HG02642 (cell line): ENCODE results near the gene GPC3.
"Not testable (repeated sequence)": the region's sequence is repeated elsewhere in the genome, so short reads cannot be mapped to it uniquely, and the experiment has no call there.

ENCODE experiments used
- ATAC-seq: cut with Tn5 transposase; IDR thresholded peaks from one replicate; pipeline ENCODE4 v1.9.1; 2021; ENCODE audit warnings: mild to moderate bottlenecking; ENCODE audit not compliant: unreplicated experiment, poor library complexity

GPC3 gene

GRCh38 chrX:133634416-133634815 lies 351.0 kb downstream of the GPC3 start:
- ATAC-seq, result no peak

GRCh38 chrX:133633950-133634349 lies 351.4 kb downstream of the GPC3 start:
- ATAC-seq, result no peak

DNA sequence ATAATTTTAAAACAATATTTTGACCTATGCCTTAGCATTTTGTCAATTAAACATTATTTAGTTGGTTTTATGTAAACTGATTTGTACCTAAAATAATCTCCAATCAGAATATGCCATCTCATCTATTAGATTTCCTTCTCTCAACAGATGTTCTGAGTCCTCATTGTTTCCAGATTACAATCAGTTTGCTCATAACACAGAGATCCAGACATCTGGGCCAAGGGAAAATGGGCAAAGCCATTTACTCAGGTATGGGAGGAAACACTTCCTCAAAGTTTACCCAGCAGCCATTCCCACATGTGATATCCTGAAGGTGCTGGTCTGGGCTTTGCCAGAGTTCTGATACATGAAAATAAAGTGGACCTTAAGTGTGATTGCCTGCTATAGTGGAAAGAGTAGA lies 352.2 kb downstream of the GPC3 start:
- ATAC-seq, result no peak

DNA sequence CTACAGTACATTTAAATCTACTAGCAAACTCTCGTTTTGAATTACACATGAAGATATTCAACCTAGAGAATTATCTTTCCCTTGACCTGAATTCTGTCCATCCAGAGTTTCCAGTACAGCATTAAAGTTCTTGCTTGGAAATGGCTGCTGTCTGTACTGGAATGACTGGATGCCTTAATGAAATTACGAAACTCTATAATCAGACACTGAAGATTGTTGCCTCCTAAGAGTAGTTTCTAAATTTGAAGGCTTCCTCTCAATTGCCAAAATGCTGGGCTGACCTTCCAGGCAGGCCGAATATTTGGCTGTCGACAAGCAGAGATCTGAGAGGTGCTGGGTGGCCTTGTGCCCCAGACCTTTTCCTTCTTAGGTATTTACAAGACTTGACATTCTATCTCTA lies 355.0 kb downstream of the GPC3 start:
- ATAC-seq, result no peak

DNA sequence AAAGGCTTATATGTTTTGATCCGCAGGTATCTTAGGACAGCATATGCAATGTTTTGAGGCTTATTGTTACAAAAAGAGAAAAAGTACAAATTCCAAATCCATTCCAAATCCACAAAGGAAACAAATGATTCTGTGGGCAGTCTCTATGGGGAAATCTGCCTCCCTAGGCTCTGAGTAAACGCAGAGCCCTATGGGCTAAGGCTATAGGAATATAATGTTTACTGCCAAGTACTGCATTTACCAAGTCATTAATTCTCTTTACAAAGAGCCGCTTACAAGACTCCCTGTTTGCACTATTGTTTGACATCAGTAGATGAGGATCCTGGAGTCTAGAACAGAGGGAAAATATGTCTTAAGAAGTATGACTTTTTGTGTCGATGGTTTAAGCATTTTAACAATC lies 357.7 kb downstream of the GPC3 start:
- no peak for ATAC-seq

GRCh38 chrX:133621384-133621783 lies 364.0 kb downstream of the GPC3 start:
- ATAC-seq, result not testable (repeated sequence)

DNA sequence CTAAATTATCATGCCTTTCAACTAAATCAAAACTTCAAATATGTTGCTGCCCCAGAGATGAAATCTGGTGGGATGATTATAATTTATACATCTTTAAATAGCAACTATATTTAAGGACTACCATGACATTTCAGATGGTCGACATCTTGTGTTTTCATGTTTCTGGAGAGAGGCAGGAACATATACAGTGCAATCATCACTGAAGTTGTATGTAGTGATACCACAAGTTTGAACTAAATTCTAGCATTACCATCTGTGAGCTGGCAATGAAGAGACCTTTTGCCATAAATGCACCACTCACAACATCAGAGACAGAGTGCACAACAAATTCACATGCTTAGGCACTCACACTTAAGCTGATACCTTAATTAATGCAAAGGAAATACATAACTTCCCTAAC lies 373.7 kb downstream of the GPC3 start:
- no peak for ATAC-seq

DNA sequence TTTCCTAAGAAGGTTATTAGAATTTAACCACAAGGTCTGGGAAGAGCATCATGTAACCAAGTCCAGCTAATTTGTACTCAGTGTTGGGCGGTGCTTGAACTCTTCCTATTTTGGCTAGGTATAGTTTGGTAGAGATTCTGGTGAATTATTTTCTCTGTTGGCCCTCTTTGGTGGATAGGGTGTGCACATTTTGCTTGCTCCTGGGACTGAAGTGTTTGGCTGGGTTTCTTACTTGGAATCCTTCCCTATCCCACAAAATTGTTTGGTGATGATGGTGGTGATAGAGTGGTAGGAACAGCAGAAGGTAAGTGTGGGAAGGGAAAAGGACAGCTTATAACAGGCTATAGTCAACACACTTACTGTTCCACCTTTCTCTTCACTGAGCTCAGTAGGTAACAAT lies 375.3 kb downstream of the GPC3 start:
- ATAC-seq, result no peak

DNA sequence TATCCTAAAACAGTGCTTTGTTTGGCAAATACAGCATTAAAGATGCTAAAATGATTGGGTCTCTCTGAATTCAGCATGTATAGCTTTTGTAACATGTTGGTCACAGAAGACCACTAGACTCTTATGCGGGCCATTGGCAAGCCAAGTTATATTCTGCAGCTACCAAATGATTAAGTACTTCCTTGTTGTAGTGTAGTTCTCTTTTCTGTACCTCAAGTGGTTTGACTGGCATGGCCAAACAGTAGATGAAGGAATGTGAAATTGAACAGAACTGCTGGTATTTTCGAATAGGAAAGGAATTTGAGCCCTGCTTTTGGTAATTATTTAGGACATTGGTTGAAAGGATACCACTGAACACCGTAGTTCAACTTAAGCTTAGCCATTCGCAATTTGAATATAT lies 376.2 kb downstream of the GPC3 start:
- ATAC-seq, result no peak

DNA sequence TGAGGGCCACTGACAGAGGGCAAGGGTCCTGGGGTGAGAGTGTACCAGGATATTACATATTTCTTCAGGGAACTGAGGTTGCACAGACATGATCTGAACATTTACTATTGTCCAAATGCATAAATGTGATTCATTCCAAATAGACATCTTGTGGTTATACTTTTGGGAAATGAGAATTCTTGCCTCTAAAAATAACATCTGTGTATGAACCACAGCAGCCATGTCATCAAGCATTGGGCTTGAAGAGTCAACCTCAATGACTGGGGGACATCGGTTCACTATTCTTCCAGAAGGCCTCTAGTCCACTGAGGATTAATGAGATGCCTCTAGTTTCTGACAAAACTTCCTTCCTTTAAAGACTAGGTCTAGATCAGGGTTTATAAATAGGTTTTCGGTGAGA lies 377.0 kb downstream of the GPC3 start:
- ATAC-seq, result no peak

GRCh38 chrX:133607419-133608348 lies 377.7 kb downstream of the GPC3 start:
- ATAC-seq, result no peak

DNA sequence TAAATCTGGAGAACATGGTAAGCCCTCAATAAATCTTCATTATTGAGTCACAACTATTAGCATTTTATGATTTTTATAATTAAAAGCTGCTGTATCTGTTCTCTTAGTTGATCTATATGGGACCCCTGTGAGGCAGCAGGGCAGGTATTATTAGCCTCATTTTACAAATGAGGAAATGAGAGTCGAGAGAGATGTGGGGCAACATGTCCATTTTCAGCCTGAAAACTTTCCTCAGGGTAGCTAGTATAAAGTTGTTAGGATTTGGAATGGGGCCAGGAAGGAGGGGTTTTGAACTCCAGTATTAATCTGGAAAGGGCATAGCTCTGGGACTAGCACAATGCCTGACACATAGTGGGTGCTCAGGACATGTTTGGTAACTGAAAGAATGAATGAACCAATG lies 378.4 kb downstream of the GPC3 start:
- no peak for ATAC-seq

DNA sequence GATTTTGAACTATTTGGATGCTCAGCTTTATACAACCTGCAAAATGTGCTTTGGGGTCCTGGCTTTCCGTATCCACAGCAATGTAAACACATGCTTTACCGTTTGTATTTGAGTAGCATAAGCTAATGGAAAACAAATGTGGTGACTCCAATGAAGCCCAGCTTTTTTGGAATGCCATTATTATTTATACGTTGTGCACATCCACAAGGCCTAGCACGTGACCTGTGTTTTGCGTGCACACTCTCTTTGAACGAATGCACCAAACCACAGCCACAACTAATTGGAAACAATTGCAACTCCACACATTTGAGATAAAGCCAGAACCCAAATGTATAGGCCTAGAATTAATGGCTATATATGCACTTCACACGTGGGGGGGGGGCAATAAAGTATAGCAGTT lies 380.6 kb downstream of the GPC3 start:
- ATAC-seq, result no peak

DNA sequence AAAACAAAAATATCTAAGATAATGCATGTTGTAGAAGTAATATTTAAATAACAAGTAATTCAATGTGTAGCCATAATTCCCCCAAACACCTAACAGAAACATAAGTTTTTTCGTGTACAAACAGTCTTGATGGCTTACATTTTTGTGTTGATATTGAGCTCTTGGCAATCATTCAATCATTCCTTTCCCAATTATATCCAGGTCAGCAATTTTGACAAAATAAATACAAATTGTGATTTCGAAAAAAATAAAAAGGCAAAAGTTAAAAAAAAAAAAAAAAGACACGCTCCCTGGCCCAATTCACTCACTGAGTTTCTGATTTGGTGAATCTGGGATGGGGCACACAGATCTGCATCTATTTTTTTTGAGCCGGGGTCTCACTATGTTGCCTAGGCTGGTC lies 382.5 kb downstream of the GPC3 start:
- no peak for ATAC-seq

DNA sequence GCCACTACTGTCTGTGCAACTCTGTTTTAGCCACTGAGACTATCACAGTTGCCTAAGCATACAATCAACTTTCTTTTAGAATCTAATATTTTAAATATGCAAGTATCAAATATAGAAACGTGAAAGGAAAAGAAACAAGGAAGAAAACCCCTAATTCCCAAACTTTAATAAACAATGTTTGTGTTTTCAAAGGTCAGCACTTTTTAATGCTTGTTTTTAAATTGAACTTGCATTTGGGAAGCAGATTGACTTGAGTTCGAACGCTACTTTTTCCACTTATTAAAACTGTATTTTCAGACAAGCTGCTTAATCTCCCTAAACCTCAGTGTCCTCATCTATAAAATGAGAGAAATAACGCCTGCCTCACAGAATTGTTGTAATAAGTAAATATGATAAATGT lies 384.3 kb downstream of the GPC3 start:
- ATAC-seq, result no peak

DNA sequence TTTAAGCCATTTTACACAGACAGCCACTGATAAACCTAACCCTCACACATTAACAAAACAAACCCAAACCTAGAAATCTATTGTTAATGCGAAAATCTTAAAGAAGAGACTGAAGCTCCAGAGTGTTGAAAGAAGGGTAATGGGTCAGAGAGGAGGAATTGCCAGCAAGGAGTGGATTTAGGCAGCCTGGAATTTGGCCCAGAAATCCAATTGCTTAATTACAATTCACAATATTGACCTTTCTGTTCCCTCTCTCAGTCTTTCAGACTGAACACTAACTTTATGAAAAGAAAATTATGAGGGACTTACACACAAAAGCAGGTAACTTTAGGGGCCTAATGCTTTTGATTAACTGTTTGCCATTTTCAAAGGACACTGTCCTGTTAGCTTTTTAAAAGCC lies 384.9 kb downstream of the GPC3 start:
- ATAC-seq, result no peak

GRCh38 chrX:133598601-133599335 lies 386.6 kb downstream of the GPC3 start:
- ATAC-seq, result no peak

DNA sequence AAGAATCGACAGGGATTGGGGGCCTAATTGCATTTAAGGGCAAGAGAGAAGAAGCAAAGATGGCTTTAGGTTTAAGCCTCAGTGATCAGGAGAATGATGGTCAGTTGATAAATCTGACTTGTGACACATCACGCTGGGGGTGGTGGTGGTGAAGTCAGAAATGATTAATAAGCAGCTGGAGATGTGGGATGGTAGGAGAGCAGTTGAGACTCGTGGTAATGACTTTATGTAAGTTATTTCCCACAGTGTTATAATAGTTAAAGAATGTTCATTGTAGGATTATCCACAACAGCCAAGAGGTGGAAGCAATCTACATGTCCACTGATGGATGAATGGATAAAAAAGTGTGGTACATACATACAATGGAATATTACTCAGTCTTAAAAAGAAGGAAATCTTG lies 391.2 kb downstream of the GPC3 start:
- ATAC-seq, result no peak

GRCh38 chrX:133593531-133593930 lies 391.9 kb downstream of the GPC3 start:
- no peak for ATAC-seq

GRCh38 chrX:133590703-133591505 lies 394.5 kb downstream of the GPC3 start:
- no peak for ATAC-seq

GRCh38 chrX:133588827-133589226 lies 396.6 kb downstream of the GPC3 start:
- ATAC-seq, result no peak
